Placental epithelial cell (primary cell): ENCODE results near the gene FUT6. TPM values are rescaled to one million over a fixed set of nuclear protein-coding genes. Genes with fewer than 3 reads are reported as not detected.

Source experiments
- total RNA-seq: library from RNA; depleted of rRNA; stranded (reverse); fragments of >200 nt; gene quantifications from 2 replicates; pipeline ENCODE4 v1.2.3, GENCODE V29; 2012

Gene FUT6, protein sequence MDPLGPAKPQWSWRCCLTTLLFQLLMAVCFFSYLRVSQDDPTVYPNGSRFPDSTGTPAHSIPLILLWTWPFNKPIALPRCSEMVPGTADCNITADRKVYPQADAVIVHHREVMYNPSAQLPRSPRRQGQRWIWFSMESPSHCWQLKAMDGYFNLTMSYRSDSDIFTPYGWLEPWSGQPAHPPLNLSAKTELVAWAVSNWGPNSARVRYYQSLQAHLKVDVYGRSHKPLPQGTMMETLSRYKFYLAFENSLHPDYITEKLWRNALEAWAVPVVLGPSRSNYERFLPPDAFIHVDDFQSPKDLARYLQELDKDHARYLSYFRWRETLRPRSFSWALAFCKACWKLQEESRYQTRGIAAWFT
- total RNA-seq, result under 0.01 TPM in 1 of 2 replicates, not detected in the other

GRCh38 chr19:5839065-5840017 lies at the start of gene FUT6:
Gene FUT6, minus strand, starts transcription at chr19:5839702. Its CDS starts 7,135 bp downstream, at chr19:5832567.

DNA sequence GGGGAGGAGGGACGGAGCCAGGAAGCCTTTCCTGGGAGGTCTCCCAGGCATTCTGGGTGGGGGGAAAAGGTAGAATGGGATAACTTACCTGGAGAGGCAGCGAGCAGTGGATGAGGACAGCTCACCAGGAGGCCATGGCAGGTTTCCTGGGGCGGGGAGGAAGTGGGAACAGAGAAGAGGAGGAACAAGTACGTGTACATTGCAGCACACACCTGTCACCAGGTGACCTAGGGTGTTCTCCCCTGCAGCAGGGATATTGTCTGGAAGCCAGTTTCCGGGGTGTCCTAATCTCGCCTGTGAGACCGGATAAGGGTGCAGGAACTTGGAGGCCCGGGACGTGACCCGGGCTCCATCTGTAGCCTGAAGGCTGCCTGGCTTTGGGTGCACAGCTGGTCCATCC lies 11.8 kb upstream of the FUT6 start, which contains the start of gene FUT3:
TSS of gene FUT3 (minus strand) at position 148 of the 400 bp plus-strand sequence.

DNA sequence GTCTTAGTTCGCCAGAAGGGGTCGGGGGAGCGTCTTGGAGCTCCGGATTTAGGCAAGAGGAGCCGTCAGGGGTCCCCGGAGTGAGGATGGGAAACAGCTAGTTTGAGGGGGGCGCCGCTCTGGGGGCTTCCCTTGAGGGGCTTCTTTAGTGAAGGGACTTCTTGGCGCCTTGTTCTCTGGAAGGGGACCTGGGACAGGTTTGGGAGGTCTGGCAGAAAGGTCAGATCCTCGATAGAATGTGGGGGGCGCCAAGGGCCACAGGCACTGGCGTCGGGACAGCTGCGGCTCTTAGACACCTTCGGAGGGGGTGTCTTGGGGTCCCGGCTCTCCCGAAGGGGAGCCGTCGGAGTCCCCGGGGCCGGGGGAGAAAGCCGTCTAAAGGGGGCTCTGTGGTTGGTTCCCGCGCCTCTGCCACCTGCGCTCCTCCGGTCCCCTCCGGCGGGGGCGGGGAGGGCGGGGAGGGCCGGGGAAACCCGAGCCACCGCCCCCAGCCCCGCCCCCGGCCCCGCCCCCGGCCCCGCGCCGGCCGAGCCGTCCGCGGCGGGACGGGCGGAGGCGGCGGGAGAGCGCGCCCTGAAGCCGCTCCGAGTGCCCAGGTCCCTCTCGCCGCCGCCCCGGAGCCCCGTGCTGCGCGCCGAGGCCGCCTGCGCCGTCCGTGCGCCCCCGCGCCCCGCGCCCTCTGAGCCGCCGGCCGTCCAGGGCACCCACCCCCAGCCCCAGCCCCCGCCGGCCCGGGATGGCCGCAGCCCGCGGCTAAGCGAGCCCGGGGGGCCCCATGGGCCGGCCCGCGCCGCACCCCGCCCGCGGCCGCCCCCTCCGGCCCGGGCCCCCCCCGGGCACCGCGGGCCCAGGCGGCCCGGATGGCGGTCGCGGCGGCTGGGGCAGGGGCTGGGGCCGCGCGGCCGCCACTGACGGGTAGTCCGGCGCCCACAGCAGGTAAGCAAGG lies 34.7 kb downstream of the FUT6 start, which contains the start of gene NRTN:
TSS of gene NRTN (plus strand) at position 552 of the 946 bp plus-strand sequence. CDS start 19,099 bp downstream, outside the sequence.

DNA sequence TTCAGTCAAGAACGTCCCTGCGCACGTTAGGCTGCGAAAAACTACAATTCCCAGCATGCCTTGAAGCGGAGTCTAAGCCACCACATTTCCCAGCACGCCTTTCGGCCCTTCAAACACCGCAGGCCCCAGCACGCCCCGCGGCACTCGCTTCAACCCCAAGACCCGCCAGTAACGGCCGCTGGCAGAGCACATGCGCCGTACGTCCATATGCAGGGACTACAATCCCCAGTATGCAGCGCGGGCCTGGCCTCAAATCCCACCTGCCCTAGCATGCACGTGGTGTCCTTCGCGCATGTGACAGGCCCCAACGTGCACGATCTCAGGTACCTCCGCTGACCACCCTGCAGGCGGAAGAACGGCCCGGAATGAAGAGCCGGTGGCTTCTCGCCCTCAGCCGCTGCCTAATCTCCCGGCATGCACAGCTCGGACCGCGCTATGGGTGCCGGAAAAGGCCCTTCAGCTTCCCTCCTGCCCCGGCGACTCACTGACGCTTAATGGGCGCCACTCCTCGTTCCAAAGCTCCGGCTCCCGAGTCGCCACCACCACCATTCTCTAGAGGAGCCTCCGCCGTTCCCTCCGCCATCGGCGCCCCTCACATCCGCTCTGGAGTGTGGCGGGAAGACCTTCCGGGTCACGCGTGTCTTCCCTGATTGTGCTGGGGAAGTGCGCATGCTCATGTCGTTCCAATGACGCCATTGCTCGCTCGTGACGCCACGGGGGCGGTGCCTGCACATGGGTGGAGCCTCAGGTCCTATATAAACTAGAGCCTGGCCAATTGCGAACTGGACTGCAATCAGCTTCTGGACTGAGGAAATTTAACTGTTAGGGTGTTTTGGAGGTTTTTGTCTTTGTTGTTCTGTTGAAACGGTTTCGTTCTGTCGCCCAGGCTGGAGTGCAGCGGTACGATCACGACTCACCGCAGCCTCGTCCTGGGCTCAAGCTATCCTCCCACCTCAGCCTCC lies 48.7 kb downstream of the FUT6 start, which contains the start of gene DUS3L:
TSS of gene DUS3L (minus strand) at position 605 of the 962 bp plus-strand sequence. CDS start at position 583, 22 bp downstream.

DNA sequence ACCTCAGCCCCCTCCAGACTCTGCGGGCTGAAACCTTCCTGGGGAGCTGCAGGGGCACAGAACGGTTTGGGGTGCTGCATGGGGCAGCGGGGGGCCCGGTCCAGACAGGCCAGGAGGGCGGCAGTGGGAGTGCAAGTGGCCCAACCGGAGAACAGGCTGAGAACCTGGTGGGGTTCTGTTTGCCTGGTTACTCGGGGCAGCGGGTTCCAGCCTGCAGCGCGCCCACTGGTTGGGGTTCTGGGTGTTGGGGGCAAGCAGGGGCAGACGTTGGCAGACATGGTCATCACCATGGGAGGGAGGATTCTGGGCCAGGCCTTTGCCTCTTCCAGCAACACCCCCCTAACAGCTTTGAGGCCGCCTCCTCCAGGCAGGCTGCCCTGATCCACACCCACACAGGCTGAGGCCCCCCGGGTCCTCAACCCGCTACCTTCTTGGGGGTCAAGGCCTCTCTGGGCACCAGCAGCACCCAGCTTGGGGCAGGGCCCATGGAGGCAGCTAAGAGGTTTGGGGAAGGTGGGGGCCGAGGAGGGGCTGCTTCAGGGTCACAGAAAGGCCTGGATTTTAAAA lies 54.8 kb downstream of the FUT6 start, which contains the start of gene PRR22:
TSS of gene PRR22 (minus strand) at position 166 of the 567 bp plus-strand sequence. CDS start at position 80, 86 bp downstream.

Other genes with a start within 250 kb of the FUT6 start
- 20.3 and 36.9 TPM in 2 replicates for gene SAFB2, start 216.9 kb downstream of the FUT6 start, total RNA-seq
- 31.7 and 61.6 TPM in 2 replicates for gene SAFB, start 216.6 kb downstream of the FUT6 start, total RNA-seq
- gene MICOS13, start 159.2 kb downstream of the FUT6 start, total RNA-seq, result 33.0 and 38.8 TPM in 2 replicates
- 13.0 and 20.8 TPM in 2 replicates for gene HSD11B1L, start 158.7 kb downstream of the FUT6 start, total RNA-seq
- gene RPL36, start 149.4 kb downstream of the FUT6 start, total RNA-seq, result 225 and 320 TPM in 2 replicates
- 46.7 and 73.9 TPM in 2 replicates for gene LONP1, start 119.6 kb downstream of the FUT6 start, total RNA-seq
- under 0.01 TPM in 1 of 2 replicates, not detected in the other for gene CATSPERD, start 119.1 kb downstream of the FUT6 start, total RNA-seq
- 0.79 TPM in 1 of 2 replicates, not detected in the other for gene PRR22, start 55.0 kb downstream of the FUT6 start, total RNA-seq
- 17.7 and 31.7 TPM in 2 replicates for gene DUS3L, start 48.5 kb downstream of the FUT6 start, total RNA-seq
- 0.65 and 1.2 TPM in 2 replicates for gene NRTN, start 34.6 kb downstream of the FUT6 start, total RNA-seq
- gene FUT3, start 11.7 kb upstream of the FUT6 start, total RNA-seq, result not detected in 2 replicates
- not detected in 2 replicates for gene FUT5, start 30.8 kb upstream of the FUT6 start, total RNA-seq
- 266 and 387 TPM in 2 replicates for gene NDUFA11, start 64.1 kb upstream of the FUT6 start, total RNA-seq
- 14.9 and 15.5 TPM in 2 replicates for gene VMAC, start 65.2 kb upstream of the FUT6 start, total RNA-seq
- 155 and 543 TPM in 2 replicates for gene CAPS, start 74.6 kb upstream of the FUT6 start, total RNA-seq
- gene RANBP3, start 138.4 kb upstream of the FUT6 start, total RNA-seq, result 56.9 and 69.3 TPM in 2 replicates